ENCODE results near the gene PACRG.

DNA sequence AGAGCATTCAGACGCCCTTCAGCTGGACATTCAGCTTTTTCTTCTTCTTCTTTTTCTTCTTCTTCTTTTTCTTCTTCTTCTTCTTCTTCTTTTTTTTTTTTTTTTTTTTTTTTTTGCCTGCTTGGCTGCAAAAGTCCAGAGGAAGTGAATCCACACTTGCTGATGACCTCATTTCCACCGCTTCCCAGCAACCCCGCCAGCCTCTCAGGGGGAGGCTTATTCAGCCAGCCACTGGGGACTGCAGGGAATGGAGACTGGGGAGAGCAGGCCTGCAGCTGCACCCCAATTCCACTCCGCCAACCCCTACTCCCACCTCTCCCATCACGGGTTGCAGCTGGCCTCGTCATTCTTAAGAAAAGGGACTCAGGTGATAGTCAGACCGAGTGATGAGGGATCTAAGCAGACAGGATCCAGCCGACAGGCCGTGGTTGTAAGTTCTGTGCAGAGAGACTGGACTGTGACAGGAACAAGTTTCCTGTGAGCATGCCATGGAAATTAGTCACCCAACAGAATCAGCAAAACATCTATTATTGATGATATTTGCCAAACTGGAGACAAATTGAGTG is 627.7 kb downstream of the PACRG start:
- TF ChIP-seq, protein P1, sequence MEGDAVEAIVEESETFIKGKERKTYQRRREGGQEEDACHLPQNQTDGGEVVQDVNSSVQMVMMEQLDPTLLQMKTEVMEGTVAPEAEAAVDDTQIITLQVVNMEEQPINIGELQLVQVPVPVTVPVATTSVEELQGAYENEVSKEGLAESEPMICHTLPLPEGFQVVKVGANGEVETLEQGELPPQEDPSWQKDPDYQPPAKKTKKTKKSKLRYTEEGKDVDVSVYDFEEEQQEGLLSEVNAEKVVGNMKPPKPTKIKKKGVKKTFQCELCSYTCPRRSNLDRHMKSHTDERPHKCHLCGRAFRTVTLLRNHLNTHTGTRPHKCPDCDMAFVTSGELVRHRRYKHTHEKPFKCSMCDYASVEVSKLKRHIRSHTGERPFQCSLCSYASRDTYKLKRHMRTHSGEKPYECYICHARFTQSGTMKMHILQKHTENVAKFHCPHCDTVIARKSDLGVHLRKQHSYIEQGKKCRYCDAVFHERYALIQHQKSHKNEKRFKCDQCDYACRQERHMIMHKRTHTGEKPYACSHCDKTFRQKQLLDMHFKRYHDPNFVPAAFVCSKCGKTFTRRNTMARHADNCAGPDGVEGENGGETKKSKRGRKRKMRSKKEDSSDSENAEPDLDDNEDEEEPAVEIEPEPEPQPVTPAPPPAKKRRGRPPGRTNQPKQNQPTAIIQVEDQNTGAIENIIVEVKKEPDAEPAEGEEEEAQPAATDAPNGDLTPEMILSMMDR (IDR thresholded peaks at IDR 0.05): no peak
- TF ChIP-seq POLR2AphosphoS2 (conservative IDR thresholded peaks at IDR 0.05; ENCODE audit: low read length) (no peak), KDM1A (IDR thresholded peaks at IDR 0.05; ENCODE audit: low read depth) (no peak), EP300 (IDR thresholded peaks at IDR 0.05) (no peak), CBX2 (IDR thresholded peaks at IDR 0.05; ENCODE audit: borderline replicate concordance, low read depth) (no peak), CHD2 (IDR thresholded peaks at IDR 0.05; ENCODE audit: low read length, partially characterized antibody) (no peak), POLR2A (IDR thresholded peaks at IDR 0.05; ENCODE audit: low read length) (no peak)
- TF ChIP-seq, protein P2, sequence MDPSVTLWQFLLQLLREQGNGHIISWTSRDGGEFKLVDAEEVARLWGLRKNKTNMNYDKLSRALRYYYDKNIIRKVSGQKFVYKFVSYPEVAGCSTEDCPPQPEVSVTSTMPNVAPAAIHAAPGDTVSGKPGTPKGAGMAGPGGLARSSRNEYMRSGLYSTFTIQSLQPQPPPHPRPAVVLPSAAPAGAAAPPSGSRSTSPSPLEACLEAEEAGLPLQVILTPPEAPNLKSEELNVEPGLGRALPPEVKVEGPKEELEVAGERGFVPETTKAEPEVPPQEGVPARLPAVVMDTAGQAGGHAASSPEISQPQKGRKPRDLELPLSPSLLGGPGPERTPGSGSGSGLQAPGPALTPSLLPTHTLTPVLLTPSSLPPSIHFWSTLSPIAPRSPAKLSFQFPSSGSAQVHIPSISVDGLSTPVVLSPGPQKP (IDR thresholded peaks at IDR 0.05; ENCODE audit: low read depth, low read length): no peak
